HepG2 (cell line): Measurements from ENCODE around the gene NCBP3. TPM values are rescaled to one million over a fixed set of nuclear protein-coding genes. Genes with fewer than 3 reads are reported as not detected.
A peak's percentile ranks its signal among the peaks of the same experiment; 100 is the strongest.

Experiments used
- ATAC-seq: fragments of 200-7000 bp; cut with Tn5 transposase; 3 replicates; pipeline ENCODE4 v1.9.1; 2020; ENCODE audit warnings: mild to moderate bottlenecking, moderate library complexity
- BruUV-seq: library from RNA; stranded (reverse); fragments of 400-500 nt; replicated peaks from 2 replicates; lab custom pipeline; 2021; lab: Mats Ljungman, UMichigan
- CTCF ChIA-PET: fragments of 300-600 bp; formaldehyde crosslinking; extraction: SDS; loops from one replicate; lab custom pipeline; 2021; ENCODE audit warnings: low total read pairs, inconsistent platforms, low intra/inter-chr PET ratio; lab: Yijun Ruan, JAX
- POLR2A ChIA-PET: fragments of 350-600 bp; sonication (Branson Sonifier 250); formaldehyde crosslinking; loops from one replicate; lab custom pipeline; 2020; ENCODE audit warnings: antibody characterized with exemption, inconsistent platforms; lab: Yijun Ruan, JAX
- DNase-seq: peaks from one replicate; pipeline ENCODE4 v3.0.0-alpha.2; 2015; ENCODE audit warnings: low spot score
- FAIRE-seq: peaks from 3 replicates; lab custom pipeline; 2011; peaks lifted over from hg19 to GRCh38; lab: Jason Lieb, UNC
- H2AFZ ChIP-seq: one replicate; pipeline ENCODE4 v1.6.1; 2011; ENCODE audit warnings: low read length, inconsistent platforms
- H3K27ac ChIP-seq: fragments of 300-600 bp; 3 replicates; pipeline ENCODE4 v1.8.0; 2011; ENCODE audit warnings: mixed run types, mild to moderate bottlenecking, mixed read lengths, low read length, inconsistent platforms; ENCODE audit not compliant: insufficient read depth; ENCODE audit errors: extremely low read length
- H3K27me3 ChIP-seq, 2 experiments: fragments of 200-600 bp in 1 of 2; 2 replicates in 1 of 2; 3 replicates in 1 of 2; pipeline versions ENCODE4 v1.6.0 to v1.8.0; 2011; ENCODE audit warnings: low read length in 2 of 2, mild to moderate bottlenecking in 2 of 2, moderate library complexity in 2 of 2, inconsistent platforms in 1 of 2; ENCODE audit not compliant: insufficient read depth in 2 of 2, control insufficient read depth in 1 of 2
- H3K36me3 ChIP-seq, 2 experiments: fragments of 200-600 bp in 1 of 2; replicated peaks in 1 of 2; 2 replicates in 1 of 2; 3 replicates in 1 of 2; pipeline versions ENCODE4 v1.5.1 to v1.8.0; 2011; ENCODE audit warnings: low read length in 2 of 2, inconsistent platforms in 1 of 2; ENCODE audit not compliant: insufficient read depth in 2 of 2, control insufficient read depth in 1 of 2
- H3K4me1 ChIP-seq: 2 replicates; pipeline ENCODE4 v1.5.1; 2012; ENCODE audit warnings: low read length, inconsistent platforms; ENCODE audit not compliant: insufficient read depth
- H3K4me2 ChIP-seq: 2 replicates; pipeline ENCODE4 v1.6.0; 2011; ENCODE audit warnings: low read depth, low read length, inconsistent platforms
- H3K4me3 ChIP-seq, 3 experiments: fragments of 200-600 bp in 1 of 3; sonication (generic), shearing (Covaris generic) in 1 of 3; replicated peaks in 1 of 3; 2 replicates each; pipeline ENCODE4 v1.5.1; 2011 to 2016; ENCODE audit warnings: low read length in 3 of 3, inconsistent platforms in 2 of 3, low read depth in 2 of 3, mild to moderate bottlenecking in 2 of 3, control low read depth in 1 of 3, mixed read lengths in 1 of 3; ENCODE audit not compliant: insufficient read depth in 1 of 3
- H3K79me2 ChIP-seq: one replicate; pipeline ENCODE4 v1.6.1; 2011; ENCODE audit warnings: low read length, inconsistent platforms; ENCODE audit not compliant: insufficient read depth
- H3K9ac ChIP-seq: 2 replicates; pipeline ENCODE4 v1.6.0; 2011; ENCODE audit warnings: mild to moderate bottlenecking, low read depth, low read length, inconsistent platforms; ENCODE audit not compliant: insufficient read depth
- H3K9me3 ChIP-seq: 2 replicates; pipeline ENCODE4 v1.5.1; 2012; ENCODE audit warnings: mild to moderate bottlenecking, low read length
- H4K20me1 ChIP-seq: 2 replicates; pipeline ENCODE4 v1.6.0; 2011; ENCODE audit warnings: inconsistent platforms, mild to moderate bottlenecking, low read length, moderate library complexity; ENCODE audit not compliant: insufficient read depth
- GATA4 ChIP-seq: sonication (generic); IDR thresholded peaks from 2 replicates; pipeline ENCODE4 v1.6.1; 2016; ENCODE audit warnings: antibody characterized with exemption, low read depth, borderline replicate concordance
- IRF9 ChIP-seq: sonication (generic); formaldehyde crosslinking; IDR thresholded peaks from 2 replicates; pipeline ENCODE4 v1.8.0; 2022; ENCODE audit warnings: missing genetic modification reagents, mild to moderate bottlenecking, borderline replicate concordance
- MEF2D ChIP-seq: sonication (generic); formaldehyde crosslinking; IDR thresholded peaks from 2 replicates; pipeline ENCODE4 v1.5.1; 2020; ENCODE audit warnings: mild to moderate bottlenecking, missing genetic modification reagents
- MXD3 ChIP-seq: IDR thresholded peaks from 2 replicates; pipeline ENCODE4 v1.6.1; 2016; ENCODE audit warnings: mild to moderate bottlenecking, missing biosample characterization, missing genetic modification reagents
- NONO ChIP-seq, 2 experiments: fragments of 450-650 bp in 1 of 2; sonication (generic) in 1 of 2; formaldehyde crosslinking in 1 of 2; IDR thresholded peaks in 1 of 2; conservative IDR thresholded peaks in 1 of 2; 2 replicates each; pipeline versions ENCODE4 v1.6.1 to v1.8.0; 2017 to 2022; ENCODE audit warnings: mild to moderate bottlenecking in 1 of 2, missing genetic modification reagents in 1 of 2, moderate library complexity in 1 of 2
- NR2F2 ChIP-seq: IDR thresholded peaks from 2 replicates; pipeline ENCODE4 v1.6.1; 2012; ENCODE audit warnings: low read depth, inconsistent platforms, borderline replicate concordance
- ZNF274 ChIP-seq: sonication (generic); formaldehyde crosslinking; IDR thresholded peaks from 2 replicates; pipeline ENCODE4 v1.5.1; 2020; ENCODE audit warnings: mild to moderate bottlenecking, missing genetic modification reagents
- ZNF547 ChIP-seq: sonication (generic); formaldehyde crosslinking; IDR thresholded peaks from 2 replicates; pipeline ENCODE4 v1.5.1; 2020; ENCODE audit warnings: mild to moderate bottlenecking, missing genetic modification reagents
- ZNF598 ChIP-seq: sonication (generic); formaldehyde crosslinking; IDR thresholded peaks from 2 replicates; pipeline ENCODE4 v1.5.1; 2020; ENCODE audit warnings: mild to moderate bottlenecking, missing genetic modification reagents, borderline replicate concordance
- ZNF672 ChIP-seq: sonication (generic); formaldehyde crosslinking; IDR thresholded peaks from 2 replicates; pipeline ENCODE4 v1.8.1; 2022; ENCODE audit warnings: missing genetic modification reagents
- WGBS: methylation state at CpG from one replicate; pipeline ENCODE4 v1.1.6; 2017; ENCODE audit warnings: low lambda C conversion rate; 5-methylcytosine and 5-hydroxymethylcytosine counted together
- in situ Hi-C: cut with HindIII; loops from 2 replicates; pipeline ENCODE4 v1.10.0; 2017; ENCODE audit warnings: low pct_unique_long_range_greater_than_20kb; ENCODE audit not compliant: extremely low pct_ligation_motif_present
- intact Hi-C: fragments of 100-400 bp; cut with micrococcal nuclease; formaldehyde crosslinking; loops from one replicate; pipeline ENCODE4 v1.10.0; 2022; ENCODE audit not compliant: unreplicated experiment
- polyA plus RNA-seq, 8 experiments: library from polyadenylated mRNA; depleted of rRNA in 3 of 8; stranded (reverse) in 7 of 8; unstranded in 1 of 8; fragments of >200 nt; fragmentation: Illumina TruSeq in 4 of 8; extraction: Trizol in 4 of 8; gene quantifications; 2 replicates each; pipeline versions ENCODE4 v1.2.1 to v1.2.3, GENCODE V29; 2011 to 2016; ENCODE audit warnings: low read depth in 4 of 8, missing spikeins in 1 of 8, mixed read lengths in 1 of 8; ENCODE audit not compliant: insufficient read depth in 1 of 8
- total RNA-seq, 5 experiments: library from RNA; depleted of rRNA; stranded (reverse); fragments of >200 nt; fragmentation: Illumina TruSeq; extraction: Trizol; gene quantifications; 2 replicates each; pipeline ENCODE4 v1.2.3, GENCODE V29; 2016; ENCODE audit warnings: low read depth in 1 of 5
- TF ChIP-seq, protein P1 (sequence below): sonication (generic); formaldehyde crosslinking; IDR thresholded peaks from 2 replicates; pipeline ENCODE4 v1.5.1; 2020; ENCODE audit warnings: missing genetic modification reagents, mild to moderate bottlenecking, borderline replicate concordance
- TF ChIP-seq, protein P2 (sequence below): sonication (generic); formaldehyde crosslinking; IDR thresholded peaks from 2 replicates; pipeline ENCODE4 v1.5.0; 2020; ENCODE audit warnings: missing genetic modification reagents
- TF ChIP-seq, protein P3 (sequence below): sonication (generic); formaldehyde crosslinking; IDR thresholded peaks from 2 replicates; pipeline ENCODE4 v1.5.0; 2020; ENCODE audit warnings: missing genetic modification reagents
- TF ChIP-seq, protein P4 (sequence below): sonication (generic); formaldehyde crosslinking; IDR thresholded peaks from 2 replicates; pipeline ENCODE4 v1.5.1; 2020; ENCODE audit warnings: mild to moderate bottlenecking, missing genetic modification reagents, moderate library complexity

Gene NCBP3
- total and polyA plus RNA-seq, 2 of the 13 experiments (the other 11 are each of a cell fraction or from before 2014, with no cell fraction given) = 19.5 to 24.8 TPM

- no TSS peak for BruUV-seq
- in situ Hi-C loops (no loop called here), intact Hi-C loops (no loop called here)
- Histone ChIP-seq H3K4me3 (no peak within 1 kb of the TSS), H3K36me3 (no peaks in the 10 kb centered on the region), H3K4me2 (peak within 1 kb of the TSS; percentile 74), H4K20me1 (no peaks in the 10 kb centered on the region), H3K9ac (peak within 1 kb of the TSS; percentile 76), H3K27me3 (no peaks in the 10 kb centered on the region), H3K27ac (peak within 1 kb of the TSS; percentile 98), H2AFZ (no peak within 1 kb of the TSS), H3K9me3 (no peaks in the 10 kb centered on the region), H3K79me2 (no peaks in the 10 kb centered on the region), H3K4me1 (peaks cover 93% of the 10 kb centered on the region)
- ATAC-seq (no peak), DNase-seq (no peak), FAIRE-seq (no peak)
- ChIA-PET POLR2A (interaction anchor here (1.0 kb wide), 1 partner anchor 28 kb away, joined by 4 read pairs; no protein-coding TSS in a partner anchor), CTCF (no interaction called here)
- 84% methylated on average over 10 of the region's 17 CpGs for WGBS
- TF ChIP-seq MXD3 = 0 out of 2 replicates have a peak, but pooled peaks have one; percentile 27
- no peak for TF ChIP-seq NR2F2
- TF ChIP-seq ZNF274 (CRISPR knock-in tag) = peak; percentile 77; the same call in 1 of the 2 replicates
- TF ChIP-seq ZNF672 = no peak
- TF ChIP-seq MEF2D (CRISPR knock-in tag) = no peak
- TF ChIP-seq, protein P1, sequence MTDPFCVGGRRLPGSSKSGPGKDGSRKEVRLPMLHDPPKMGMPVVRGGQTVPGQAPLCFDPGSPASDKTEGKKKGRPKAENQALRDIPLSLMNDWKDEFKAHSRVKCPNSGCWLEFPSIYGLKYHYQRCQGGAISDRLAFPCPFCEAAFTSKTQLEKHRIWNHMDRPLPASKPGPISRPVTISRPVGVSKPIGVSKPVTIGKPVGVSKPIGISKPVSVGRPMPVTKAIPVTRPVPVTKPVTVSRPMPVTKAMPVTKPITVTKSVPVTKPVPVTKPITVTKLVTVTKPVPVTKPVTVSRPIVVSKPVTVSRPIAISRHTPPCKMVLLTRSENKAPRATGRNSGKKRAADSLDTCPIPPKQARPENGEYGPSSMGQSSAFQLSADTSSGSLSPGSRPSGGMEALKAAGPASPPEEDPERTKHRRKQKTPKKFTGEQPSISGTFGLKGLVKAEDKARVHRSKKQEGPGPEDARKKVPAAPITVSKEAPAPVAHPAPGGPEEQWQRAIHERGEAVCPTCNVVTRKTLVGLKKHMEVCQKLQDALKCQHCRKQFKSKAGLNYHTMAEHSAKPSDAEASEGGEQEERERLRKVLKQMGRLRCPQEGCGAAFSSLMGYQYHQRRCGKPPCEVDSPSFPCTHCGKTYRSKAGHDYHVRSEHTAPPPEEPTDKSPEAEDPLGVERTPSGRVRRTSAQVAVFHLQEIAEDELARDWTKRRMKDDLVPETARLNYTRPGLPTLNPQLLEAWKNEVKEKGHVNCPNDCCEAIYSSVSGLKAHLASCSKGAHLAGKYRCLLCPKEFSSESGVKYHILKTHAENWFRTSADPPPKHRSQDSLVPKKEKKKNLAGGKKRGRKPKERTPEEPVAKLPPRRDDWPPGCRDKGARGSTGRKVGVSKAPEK (CRISPR knock-in tag) = no peak
- TF ChIP-seq ZNF598 = 0 out of 2 replicates have a peak, but pooled peaks have one; percentile 31
- TF ChIP-seq ZNF547 (CRISPR knock-in tag) = 0 out of 2 replicates have a peak, but pooled peaks have one; percentile 60
- TF ChIP-seq, protein P2, sequence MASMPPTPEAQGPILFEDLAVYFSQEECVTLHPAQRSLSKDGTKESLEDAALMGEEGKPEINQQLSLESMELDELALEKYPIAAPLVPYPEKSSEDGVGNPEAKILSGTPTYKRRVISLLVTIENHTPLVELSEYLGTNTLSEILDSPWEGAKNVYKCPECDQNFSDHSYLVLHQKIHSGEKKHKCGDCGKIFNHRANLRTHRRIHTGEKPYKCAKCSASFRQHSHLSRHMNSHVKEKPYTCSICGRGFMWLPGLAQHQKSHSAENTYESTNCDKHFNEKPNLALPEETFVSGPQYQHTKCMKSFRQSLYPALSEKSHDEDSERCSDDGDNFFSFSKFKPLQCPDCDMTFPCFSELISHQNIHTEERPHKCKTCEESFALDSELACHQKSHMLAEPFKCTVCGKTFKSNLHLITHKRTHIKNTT = no peak
- TF ChIP-seq IRF9 (CRISPR knock-in tag) = peak; percentile 63; the same call in 1 of the 2 replicates
- TF ChIP-seq, protein P3, sequence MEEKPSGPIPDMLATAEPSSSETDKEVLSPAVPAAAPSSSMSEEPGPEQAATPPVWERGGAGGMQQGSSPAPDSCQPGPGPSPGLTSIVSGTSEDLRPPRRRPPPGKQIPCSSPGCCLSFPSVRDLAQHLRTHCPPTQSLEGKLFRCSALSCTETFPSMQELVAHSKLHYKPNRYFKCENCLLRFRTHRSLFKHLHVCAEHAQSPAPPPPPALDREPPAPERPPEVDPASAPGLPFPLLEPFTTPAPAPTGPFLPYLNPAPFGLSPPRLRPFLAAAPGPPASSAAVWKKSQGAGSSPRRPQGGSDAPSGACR (CRISPR knock-in tag) = no peak
- TF ChIP-seq, protein P4, sequence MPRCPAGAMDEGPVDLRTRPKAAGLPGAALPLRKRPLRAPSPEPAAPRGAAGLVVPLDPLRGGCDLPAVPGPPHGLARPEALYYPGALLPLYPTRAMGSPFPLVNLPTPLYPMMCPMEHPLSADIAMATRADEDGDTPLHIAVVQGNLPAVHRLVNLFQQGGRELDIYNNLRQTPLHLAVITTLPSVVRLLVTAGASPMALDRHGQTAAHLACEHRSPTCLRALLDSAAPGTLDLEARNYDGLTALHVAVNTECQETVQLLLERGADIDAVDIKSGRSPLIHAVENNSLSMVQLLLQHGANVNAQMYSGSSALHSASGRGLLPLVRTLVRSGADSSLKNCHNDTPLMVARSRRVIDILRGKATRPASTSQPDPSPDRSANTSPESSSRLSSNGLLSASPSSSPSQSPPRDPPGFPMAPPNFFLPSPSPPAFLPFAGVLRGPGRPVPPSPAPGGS (CRISPR knock-in tag) = peak; percentile 39; the same call in 1 of the 2 replicates
- no peak for TF ChIP-seq GATA4
- TF ChIP-seq NONO (IDR thresholded peaks at IDR 0.05) = no peak
- TF ChIP-seq NONO (CRISPR knock-in tag; conservative IDR thresholded peaks at IDR 0.05) = 0 out of 2 replicates have a peak, but pooled peaks have one; percentile 27
Observed at GRCh38 chr17:3800362-3801271, 45.4 kb downstream of the NCBP3 start, which contains the start of gene ITGAE. TSS of gene ITGAE (minus strand) at chr17:3801188. CDS start at chr17:3801144, 44 bp downstream.
